DND-41 (cell line): Measurements from ENCODE around the gene TGFBRAP1.

Source experiments
- EZH2 ChIP-seq: IDR thresholded peaks from 3 replicates; pipeline ENCODE4 v1.6.1; 2012; ENCODE audit warnings: borderline replicate concordance, low read depth, mild to moderate bottlenecking, moderate library complexity, low read length, inconsistent platforms; ENCODE audit not compliant: severe bottlenecking
- TF ChIP-seq, protein P1 (sequence below): IDR thresholded peaks from 2 replicates; pipeline ENCODE4 v1.5.1; 2012; ENCODE audit warnings: borderline replicate concordance, low read length, moderate library complexity, mild to moderate bottlenecking; ENCODE audit not compliant: poor library complexity, severe bottlenecking; ENCODE audit errors: extremely low read depth

DNA sequence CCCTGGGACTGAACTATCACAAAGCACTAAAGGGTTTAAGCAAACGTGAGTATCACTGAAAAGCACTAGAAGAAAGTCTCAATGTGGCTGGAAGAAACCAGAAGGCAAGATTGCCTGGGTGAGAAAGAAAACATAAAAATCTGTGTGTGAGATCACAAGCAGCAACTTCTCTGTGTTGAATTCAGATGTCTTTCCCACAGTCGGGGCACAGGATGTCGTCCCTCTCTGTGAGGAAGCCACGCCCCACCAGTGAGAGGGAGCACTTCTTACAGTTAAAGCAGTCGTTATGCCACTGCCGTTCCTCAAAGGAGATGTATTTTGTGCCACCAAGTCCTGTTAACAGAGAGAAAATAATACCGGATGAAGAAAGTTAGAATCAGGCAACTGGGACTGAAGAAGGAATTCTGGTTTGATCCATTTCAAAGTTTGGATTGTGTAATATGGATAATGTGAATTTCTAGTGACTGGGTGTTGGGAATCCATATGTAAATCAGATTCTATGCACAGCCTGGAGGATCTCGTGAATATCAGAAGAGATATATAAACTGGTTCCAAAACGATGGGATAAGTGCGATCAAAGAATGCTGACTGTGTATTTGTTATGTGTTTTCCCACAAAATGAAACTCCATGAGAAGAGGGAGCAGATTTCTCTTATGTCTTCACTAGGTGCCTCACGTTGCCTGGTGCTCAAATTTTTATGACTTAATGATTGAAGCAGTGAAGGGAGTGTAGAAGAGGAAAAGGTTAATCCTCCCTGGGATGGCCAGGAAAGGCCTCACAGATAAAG, 31.8 kb upstream of the TGFBRAP1 start:
- TF ChIP-seq, protein P1, sequence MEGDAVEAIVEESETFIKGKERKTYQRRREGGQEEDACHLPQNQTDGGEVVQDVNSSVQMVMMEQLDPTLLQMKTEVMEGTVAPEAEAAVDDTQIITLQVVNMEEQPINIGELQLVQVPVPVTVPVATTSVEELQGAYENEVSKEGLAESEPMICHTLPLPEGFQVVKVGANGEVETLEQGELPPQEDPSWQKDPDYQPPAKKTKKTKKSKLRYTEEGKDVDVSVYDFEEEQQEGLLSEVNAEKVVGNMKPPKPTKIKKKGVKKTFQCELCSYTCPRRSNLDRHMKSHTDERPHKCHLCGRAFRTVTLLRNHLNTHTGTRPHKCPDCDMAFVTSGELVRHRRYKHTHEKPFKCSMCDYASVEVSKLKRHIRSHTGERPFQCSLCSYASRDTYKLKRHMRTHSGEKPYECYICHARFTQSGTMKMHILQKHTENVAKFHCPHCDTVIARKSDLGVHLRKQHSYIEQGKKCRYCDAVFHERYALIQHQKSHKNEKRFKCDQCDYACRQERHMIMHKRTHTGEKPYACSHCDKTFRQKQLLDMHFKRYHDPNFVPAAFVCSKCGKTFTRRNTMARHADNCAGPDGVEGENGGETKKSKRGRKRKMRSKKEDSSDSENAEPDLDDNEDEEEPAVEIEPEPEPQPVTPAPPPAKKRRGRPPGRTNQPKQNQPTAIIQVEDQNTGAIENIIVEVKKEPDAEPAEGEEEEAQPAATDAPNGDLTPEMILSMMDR, result no peak
- TF ChIP-seq EZH2, result no peak
